Measurements from ENCODE around the gene TBX4. TPM values are rescaled to one million over a fixed set of nuclear protein-coding genes. Genes with fewer than 3 reads are reported as not detected.

The TBX4 gene
- total and polyA plus RNA-seq, 2 of the 13 experiments (the other 11 are each of a cell fraction or from before 2014, with no cell fraction given), result 0.11 to 1.1 TPM

- TF ChIP-seq ZBTB10 (CRISPR knock-in tag; IDR thresholded peaks at IDR 0.05; ENCODE audit: borderline replicate concordance), result peak; percentile 88; the same call in 1 of the 2 replicates
- no peak for TF ChIP-seq BATF2 (CRISPR knock-in tag; IDR thresholded peaks at IDR 0.05)
- no peak for TF ChIP-seq ZSCAN25 (CRISPR knock-in tag; IDR thresholded peaks at IDR 0.05)
- no peak for TF ChIP-seq ZNF629 (CRISPR knock-in tag; conservative IDR thresholded peaks at IDR 0.05)
- TF ChIP-seq PHF5A (CRISPR knock-in tag; IDR thresholded peaks at IDR 0.05; ENCODE audit: low read depth, unreplicated experiment), result no peak
- 0 out of 2 replicates have a peak, but pooled peaks have one; percentile 42 for TF ChIP-seq ZNF121 (CRISPR knock-in tag; IDR thresholded peaks at IDR 0.05)
- no peak for TF ChIP-seq CHD4 (IDR thresholded peaks at IDR 0.05; ENCODE audit: borderline replicate concordance, low read length)
- TF ChIP-seq CBX5 (CRISPR knock-in tag; IDR thresholded peaks at IDR 0.05; ENCODE audit: borderline replicate concordance), result no peak
- no peak for TF ChIP-seq ZNF572 (CRISPR knock-in tag; IDR thresholded peaks at IDR 0.05)
- TF ChIP-seq KLF16 (CRISPR knock-in tag; IDR thresholded peaks at IDR 0.05), result no peak
- 0 out of 2 replicates have a peak, but pooled peaks have one; percentile 36 for TF ChIP-seq ZIK1 (CRISPR knock-in tag; IDR thresholded peaks at IDR 0.05; ENCODE audit: borderline replicate concordance, low read depth)
- no peak for TF ChIP-seq ZNF354B (CRISPR knock-in tag; IDR thresholded peaks at IDR 0.05)
- no peak for TF ChIP-seq ATF7-NPFF (CRISPR knock-in tag; IDR thresholded peaks at IDR 0.05; ENCODE audit: low read depth)
- no peak for TF ChIP-seq MTF2 (CRISPR knock-in tag; IDR thresholded peaks at IDR 0.05; ENCODE audit: borderline replicate concordance)
- no peak for TF ChIP-seq SNAPC4 (CRISPR knock-in tag; IDR thresholded peaks at IDR 0.05)
- TF ChIP-seq ZNF263 (CRISPR knock-in tag; IDR thresholded peaks at IDR 0.05), result no peak
- no peak for TF ChIP-seq IKZF1 (IDR thresholded peaks at IDR 0.05)
- no peak for TF ChIP-seq ZNF225 (CRISPR knock-in tag; IDR thresholded peaks at IDR 0.05)
- TF ChIP-seq ZNF713 (CRISPR knock-in tag; IDR thresholded peaks at IDR 0.05), result no peak
- peak; percentile 74 for TF ChIP-seq GATAD2A (CRISPR knock-in tag; IDR thresholded peaks at IDR 0.05)
- TF ChIP-seq MYNN (CRISPR knock-in tag; IDR thresholded peaks at IDR 0.05; ENCODE audit: low read depth), result no peak
- no peak for TF ChIP-seq ZSCAN9 (CRISPR knock-in tag; IDR thresholded peaks at IDR 0.05; ENCODE audit: borderline replicate concordance)
- TF ChIP-seq MXI1 (IDR thresholded peaks at IDR 0.05; ENCODE audit: borderline replicate concordance, low read depth, low read length), result no peak
- TF ChIP-seq ZNF772 (CRISPR knock-in tag; IDR thresholded peaks at IDR 0.05), result no peak
Measured at GRCh38 chr17:61414141-61414935, 37.9 kb upstream of the TBX4 start (continued).

Measured in HepG2 (cell line).